NCI-H82 (cell line): ENCODE data around the gene KCTD19.

Source experiments
- DNase-seq: peaks from one replicate; lab custom pipeline; 2025; lab: John Stamatoyannopoulos, UW

Gene KCTD19

GRCh38 chr16:67283039-67283825 is 43.3 kb downstream of the KCTD19 start:
- DNase-seq, result no peak

GRCh38 chr16:67282447-67282805 is 44.1 kb downstream of the KCTD19 start:
- DNase-seq, result no peak

- no peak for DNase-seq
These were observed 44.8 kb downstream of the KCTD19 start for GRCh38 chr16:67281536-67282446.

- DNase-seq, result no peak
These were observed 46.2 kb downstream of the KCTD19 start for GRCh38 chr16:67280090-67281015.

- peak; percentile 84 for DNase-seq
These were observed 47.0 kb downstream of the KCTD19 start, which contains the start of gene PLEKHG4 for GRCh38 chr16:67279296-67280089. TSS of gene PLEKHG4 (plus strand) at chr16:67279532. CDS start at chr16:67280045, 513 bp downstream.

- DNase-seq, result peak; percentile 69
These were observed 47.7 kb downstream of the KCTD19 start for GRCh38 chr16:67278773-67279295.

- no peak for DNase-seq
These were observed 48.4 kb downstream of the KCTD19 start for GRCh38 chr16:67277999-67278772.

- no peak for DNase-seq
These were observed 49.1 kb downstream of the KCTD19 start for GRCh38 chr16:67277294-67277998.

GRCh38 chr16:67275321-67275720 is 51.2 kb downstream of the KCTD19 start:
- DNase-seq, result no peak

GRCh38 chr16:67271446-67271845 is 55.1 kb downstream of the KCTD19 start:
- no peak for DNase-seq

GRCh38 chr16:67270931-67271338 is 55.6 kb downstream of the KCTD19 start:
- DNase-seq, result no peak

GRCh38 chr16:67269766-67270165 is 56.8 kb downstream of the KCTD19 start:
- DNase-seq, result no peak

- DNase-seq, result no peak
These were observed 58.4 kb downstream of the KCTD19 start for GRCh38 chr16:67268136-67268579.

- DNase-seq, result no peak
These were observed 60.7 kb downstream of the KCTD19 start for GRCh38 chr16:67265834-67266233.

- no peak for DNase-seq
These were observed 61.7 kb downstream of the KCTD19 start for GRCh38 chr16:67264866-67265265.

GRCh38 chr16:67264277-67264676 is 62.3 kb downstream of the KCTD19 start:
- no peak for DNase-seq

- DNase-seq, result no peak
These were observed 63.3 kb downstream of the KCTD19 start for GRCh38 chr16:67263201-67263600.

GRCh38 chr16:67260426-67261063 is 66.0 kb downstream of the KCTD19 start:
- DNase-seq, result peak; percentile 70

- DNase-seq, result peak; percentile 21
These were observed 66.8 kb downstream of the KCTD19 start for GRCh38 chr16:67259705-67260104.
